ENCODE results near the gene OLFML3.
A peak's percentile ranks its signal among the peaks of the same experiment; 100 is the strongest.

OLFML3 gene

GRCh38 chr1:113950908-113951307, 28.4 kb upstream of the OLFML3 start:
- no peak for DNase-seq

GRCh38 chr1:113951719-113952118, 27.6 kb upstream of the OLFML3 start:
- no peak for DNase-seq

- DNase-seq: no peak
Observed at GRCh38 chr1:113957984-113958383, 21.3 kb upstream of the OLFML3 start.

GRCh38 chr1:113958691-113959090, 20.6 kb upstream of the OLFML3 start:
- no peak for DNase-seq

DNA sequence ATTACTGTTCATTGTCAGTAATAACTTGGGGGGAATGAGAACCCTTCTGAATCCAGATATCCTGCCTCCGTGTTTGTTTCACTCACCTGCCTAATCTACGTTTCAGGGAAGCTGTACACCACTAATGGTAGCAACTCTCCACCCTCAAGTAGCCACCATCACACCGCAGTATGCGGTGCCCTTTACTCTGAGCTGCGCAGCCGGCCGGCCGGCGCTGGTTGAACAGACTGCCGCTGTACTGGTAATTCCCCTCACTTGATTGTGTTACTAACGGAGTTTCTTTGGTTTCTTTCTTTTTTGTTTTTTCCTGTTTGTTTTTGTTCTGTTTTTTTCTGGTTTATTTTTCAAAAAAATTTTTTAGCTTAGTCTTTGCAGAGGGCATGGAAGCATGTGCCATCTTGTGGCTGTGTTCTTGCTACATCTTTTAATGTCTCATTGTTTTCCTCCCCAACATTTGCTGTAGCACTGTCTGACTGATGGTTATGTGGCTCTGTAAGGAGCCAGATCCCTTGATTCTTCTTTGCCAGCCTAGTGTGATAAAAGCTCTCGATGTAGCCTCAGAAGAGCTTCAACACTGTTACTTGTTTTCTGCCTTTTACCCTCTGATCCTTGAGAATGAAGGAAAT, 15.9 kb upstream of the OLFML3 start:
- DNase-seq: no peak

DNA sequence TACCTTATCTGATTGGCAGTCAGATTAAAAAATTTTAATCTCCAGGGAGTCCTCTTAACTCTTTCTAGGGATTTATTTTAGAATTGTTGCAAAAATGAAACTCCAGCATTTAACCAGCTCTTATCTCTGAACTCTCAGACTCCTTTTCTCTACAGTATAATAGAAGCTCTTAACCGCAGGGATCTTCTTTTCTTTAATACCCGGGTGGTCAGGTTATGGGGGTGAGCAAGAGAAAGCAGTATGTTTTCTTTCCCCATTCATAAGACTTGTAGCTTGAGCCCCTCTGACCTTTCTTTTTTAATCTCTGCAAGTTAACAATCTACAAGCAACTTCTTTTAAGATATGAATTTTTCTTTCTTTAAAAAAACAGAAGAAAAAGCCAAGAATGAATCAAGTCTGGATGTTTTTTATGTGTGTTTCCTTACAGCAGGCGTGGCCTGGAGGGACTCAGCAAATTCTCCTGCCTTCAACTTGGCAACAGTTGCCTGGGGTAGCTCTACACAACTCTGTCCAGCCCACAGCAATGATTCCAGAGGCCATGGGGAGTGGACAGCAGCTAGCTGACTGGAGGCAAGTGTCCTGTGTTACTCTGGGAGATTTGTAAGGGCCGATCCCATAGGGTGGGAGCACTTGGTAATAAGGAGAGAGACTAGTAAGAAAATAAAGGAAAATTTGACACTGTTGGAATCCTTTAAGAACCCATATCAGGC, 13.4 kb upstream of the OLFML3 start:
- no peak for DNase-seq

GRCh38 chr1:113972954-113973353, 6.3 kb upstream of the OLFML3 start:
- no peak for DNase-seq

GRCh38 chr1:113975211-113975895, 3.9 kb upstream of the OLFML3 start:
- DNase-seq: no peak

DNA sequence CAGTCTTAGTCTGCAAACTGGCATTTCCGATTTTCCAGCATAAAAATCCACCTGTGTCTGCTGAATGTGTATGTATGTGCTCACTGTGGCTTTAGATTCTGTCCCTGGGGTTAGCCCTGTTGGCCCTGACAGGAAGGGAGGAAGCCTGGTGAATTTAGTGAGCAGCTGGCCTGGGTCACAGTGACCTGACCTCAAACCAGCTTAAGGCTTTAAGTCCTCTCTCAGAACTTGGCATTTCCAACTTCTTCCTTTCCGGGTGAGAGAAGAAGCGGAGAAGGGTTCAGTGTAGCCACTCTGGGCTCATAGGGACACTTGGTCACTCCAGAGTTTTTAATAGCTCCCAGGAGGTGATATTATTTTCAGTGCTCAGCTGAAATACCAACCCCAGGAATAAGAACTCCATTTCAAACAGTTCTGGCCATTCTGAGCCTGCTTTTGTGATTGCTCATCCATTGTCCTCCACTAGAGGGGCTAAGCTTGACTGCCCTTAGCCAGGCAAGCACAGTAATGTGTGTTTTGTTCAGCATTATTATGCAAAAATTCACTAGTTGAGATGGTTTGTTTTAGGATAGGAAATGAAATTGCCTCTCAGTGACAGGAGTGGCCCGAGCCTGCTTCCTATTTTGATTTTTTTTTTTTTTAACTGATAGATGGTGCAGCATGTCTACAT, 2.5 kb upstream of the OLFML3 start:
- DNase-seq: peak; percentile 10

DNA sequence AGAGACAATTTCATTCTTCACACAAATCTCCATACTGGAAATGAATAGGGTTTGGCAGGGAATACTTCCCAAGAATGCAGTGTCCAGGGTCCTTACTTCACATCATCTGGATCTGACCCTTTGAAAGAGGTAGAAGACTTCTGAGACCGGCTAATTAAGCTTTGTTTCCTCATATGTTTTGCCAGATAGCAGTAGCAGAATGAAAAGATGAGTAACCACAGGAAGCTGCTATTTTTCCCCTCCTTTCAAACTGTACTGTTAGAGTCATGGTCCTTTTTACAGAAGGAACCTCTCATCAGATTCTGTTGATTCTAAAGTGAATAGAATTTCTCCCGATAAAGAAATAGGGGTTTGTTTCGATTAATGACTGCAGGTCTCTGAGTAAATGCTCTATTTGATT, 1.4 kb upstream of the OLFML3 start:
- DNase-seq: no peak

DNA sequence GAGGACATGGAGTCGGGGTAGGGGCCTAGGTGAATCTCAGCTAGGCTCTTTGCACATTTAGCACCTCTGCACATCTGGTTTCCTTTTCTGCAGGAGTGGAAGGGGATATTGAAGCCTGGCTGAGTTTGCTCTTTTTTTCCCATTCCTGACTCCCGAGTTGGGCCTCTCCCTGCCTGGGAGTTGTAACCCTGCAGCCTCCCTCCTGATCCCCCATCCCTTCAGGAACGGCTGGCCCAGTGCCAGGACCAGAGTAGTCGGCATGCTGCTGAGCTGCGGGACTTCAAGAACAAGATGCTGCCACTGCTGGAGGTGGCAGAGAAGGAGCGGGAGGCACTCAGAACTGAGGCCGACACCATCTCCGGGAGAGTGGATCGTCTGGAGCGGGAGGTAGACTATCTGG, 836 bp downstream of the OLFML3 start:
- DNase-seq: peak; percentile 81

DNA sequence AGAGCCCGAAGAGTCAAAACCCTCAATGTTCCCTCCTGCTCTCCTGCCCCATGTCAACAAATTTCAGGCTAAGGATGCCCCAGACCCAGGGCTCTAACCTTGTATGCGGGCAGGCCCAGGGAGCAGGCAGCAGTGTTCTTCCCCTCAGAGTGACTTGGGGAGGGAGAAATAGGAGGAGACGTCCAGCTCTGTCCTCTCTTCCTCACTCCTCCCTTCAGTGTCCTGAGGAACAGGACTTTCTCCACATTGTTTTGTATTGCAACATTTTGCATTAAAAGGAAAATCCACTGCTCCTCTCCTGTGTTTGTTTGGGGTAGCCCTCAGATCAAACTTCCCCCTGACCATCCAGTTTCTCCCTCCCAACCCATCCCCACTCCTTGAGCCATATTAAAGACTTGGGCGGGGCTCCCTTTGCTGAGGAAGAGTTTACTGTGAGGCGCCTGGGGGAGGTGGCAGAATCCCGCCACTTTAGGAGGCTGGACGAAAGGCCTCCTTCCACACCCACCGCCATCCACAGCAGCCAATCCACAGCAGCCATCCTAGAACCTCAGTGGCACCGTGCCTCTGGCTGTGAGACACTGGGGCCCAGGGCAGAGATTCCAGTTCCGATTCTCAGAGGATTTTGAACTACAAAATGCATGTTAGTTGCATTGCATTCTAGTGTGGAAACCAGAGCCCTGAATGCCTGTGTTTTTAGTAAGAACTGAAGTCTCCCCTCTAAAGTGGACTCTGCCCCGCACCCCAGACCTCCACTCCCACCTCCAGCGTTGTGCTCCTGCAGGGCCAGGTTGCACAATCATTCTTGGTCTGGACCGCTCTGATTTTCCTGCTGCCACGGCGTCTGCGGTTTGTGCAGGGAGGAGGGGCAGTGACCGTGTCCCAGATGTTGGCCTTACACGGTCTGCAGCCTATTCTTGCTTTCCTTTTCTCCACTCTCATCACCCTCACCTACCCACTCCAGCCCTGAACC, 3.0 kb downstream of the OLFML3 start:
- DNase-seq: no peak

- no peak for DNase-seq
Observed at GRCh38 chr1:113982949-113983348, 3.7 kb downstream of the OLFML3 start.

DNA sequence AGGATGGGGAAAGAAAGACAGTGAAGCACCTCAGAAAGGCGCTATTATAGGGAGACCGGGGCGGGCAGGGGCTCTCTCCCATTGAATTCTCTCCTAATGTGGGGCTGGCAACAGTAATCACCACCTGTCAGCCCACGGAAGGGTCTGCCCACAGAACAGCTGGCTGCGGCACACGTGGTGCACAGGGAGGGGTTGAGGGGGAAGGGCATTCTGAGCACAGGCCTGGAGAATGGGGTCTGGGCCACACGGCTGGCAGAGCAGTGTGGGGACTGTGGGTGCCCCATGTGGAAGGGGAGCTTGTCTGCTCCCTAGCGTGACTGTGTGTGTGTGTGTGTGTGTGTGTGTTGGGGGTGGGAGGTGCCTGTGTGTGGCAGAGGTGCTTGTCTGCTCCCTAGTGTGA, 4.1 kb downstream of the OLFML3 start:
- DNase-seq: peak; percentile 75

- DNase-seq: no peak
Observed at GRCh38 chr1:113983826-113984225, 4.6 kb downstream of the OLFML3 start.

DNA sequence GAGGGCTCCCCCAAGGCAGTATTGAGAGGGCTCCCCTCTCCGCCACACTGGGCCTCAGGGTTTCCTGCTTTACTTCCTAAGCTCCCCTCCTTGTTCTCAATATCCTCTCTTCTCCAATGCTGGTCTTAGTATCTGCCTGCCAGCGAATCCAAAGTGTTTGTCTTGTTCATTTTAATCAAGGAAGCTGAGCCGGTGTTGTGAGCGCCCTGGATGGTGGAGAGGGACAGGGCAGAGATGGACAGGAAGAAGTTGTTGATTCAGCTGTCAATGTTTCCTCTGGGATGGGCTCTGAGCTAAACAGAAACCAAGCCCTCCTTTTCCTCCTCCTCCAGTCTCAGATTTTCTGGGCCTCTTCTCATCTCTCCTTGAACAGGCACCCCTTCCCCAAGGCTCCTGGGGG, 5.4 kb downstream of the OLFML3 start:
- no peak for DNase-seq

DNA sequence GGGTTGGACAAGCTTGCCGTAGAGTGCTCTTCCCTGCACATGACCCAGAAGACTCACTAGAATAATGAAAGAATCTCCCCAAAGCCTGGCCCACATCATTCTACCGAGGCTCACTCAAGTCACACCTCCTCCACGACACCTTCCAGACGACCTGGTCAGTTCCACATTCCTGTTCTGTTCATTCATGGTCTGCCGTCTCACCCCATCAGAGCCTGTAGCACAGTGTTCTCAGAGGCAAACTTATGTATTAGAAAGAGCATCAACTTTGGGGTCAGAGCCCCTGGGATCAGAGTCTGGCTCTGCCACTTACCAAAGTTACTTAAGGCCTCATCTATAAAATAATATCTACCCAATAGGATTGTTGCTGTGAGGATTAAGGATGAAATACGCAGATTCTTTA, 7.5 kb downstream of the OLFML3 start:
- no peak for DNase-seq

- no peak for DNase-seq
Observed at GRCh38 chr1:113987259-113987658, 8.0 kb downstream of the OLFML3 start.

DNA sequence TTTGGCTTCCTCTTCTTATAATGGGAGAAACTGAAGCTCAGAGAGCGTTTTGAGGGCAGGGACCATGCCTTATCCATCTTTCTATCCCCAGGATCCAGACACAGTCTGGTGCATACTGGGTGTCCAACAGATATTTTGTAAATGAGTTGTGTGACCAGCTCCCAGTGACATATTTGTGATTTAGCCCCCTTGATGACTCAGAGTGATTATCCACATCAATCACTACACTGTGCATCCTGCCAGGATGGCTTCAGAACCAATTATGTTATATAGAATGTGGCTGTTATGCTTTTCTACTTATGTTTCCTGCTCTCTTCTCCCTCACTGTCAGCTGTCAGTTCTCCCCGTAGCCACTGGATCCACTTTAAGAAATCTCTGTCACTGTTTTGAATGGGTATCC, 11.3 kb downstream of the OLFML3 start:
- DNase-seq: no peak

DNA sequence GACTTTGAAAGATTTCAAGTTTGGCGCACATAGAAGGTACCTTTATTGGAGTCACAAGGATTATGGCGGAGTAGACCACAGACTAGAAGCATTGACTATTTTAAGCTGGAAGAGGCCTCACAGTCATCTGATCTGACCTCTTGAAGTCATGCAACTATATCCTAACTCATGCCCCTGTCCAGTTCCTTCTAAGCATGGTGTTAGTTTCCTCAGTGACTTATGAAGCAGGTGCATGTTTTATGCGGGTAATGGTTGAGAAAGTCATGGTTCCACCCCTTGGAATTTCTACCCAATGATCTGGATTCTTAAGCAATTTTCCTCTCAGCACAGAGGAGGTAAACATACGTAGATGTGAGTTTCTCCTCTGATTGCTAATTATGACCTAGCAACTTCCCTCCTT, 11.7 kb downstream of the OLFML3 start:
- no peak for DNase-seq

GRCh38 chr1:113991467-113991997, 12.3 kb downstream of the OLFML3 start:
- peak; percentile 36 for DNase-seq

- peak; percentile 56 for DNase-seq
Observed at GRCh38 chr1:113993072-113993471, 13.8 kb downstream of the OLFML3 start.
